Neuron (in vitro differentiated cells): ENCODE data around the gene RAPGEF4.

ENCODE experiments used
- H2AFZ ChIP-seq: one replicate; pipeline ENCODE4 v1.6.1; 2013; ENCODE audit warnings: low read depth, mild to moderate bottlenecking, inconsistent platforms, low read length, moderate library complexity
- H3K27me3 ChIP-seq: one replicate; pipeline ENCODE4 v1.6.1; 2013; ENCODE audit warnings: low read length; ENCODE audit not compliant: insufficient read depth
- H3K36me3 ChIP-seq: one replicate; pipeline ENCODE4 v1.6.1; 2013; ENCODE audit warnings: low read length; ENCODE audit not compliant: insufficient read depth
- H3K4me1 ChIP-seq: one replicate; pipeline ENCODE4 v1.6.1; 2013; ENCODE audit warnings: low read length; ENCODE audit not compliant: insufficient read depth
- H3K4me3 ChIP-seq: 2 replicates; pipeline ENCODE4 v1.5.1; 2013; ENCODE audit warnings: mild to moderate bottlenecking, low read length, moderate library complexity
- H3K9me3 ChIP-seq: one replicate; pipeline ENCODE4 v1.6.1; 2013; ENCODE audit warnings: low read length

Gene RAPGEF4

GRCh38 chr2:172826522-172826921, 90.9 kb downstream of the RAPGEF4 start:
- no peak overlapping the region for H2AFZ ChIP-seq
- no peaks in the 10 kb centered on the region for H3K4me1 ChIP-seq
- H3K36me3 ChIP-seq = no peaks in the 10 kb centered on the region
- peaks cover 4% of the 10 kb centered on the region for H3K27me3 ChIP-seq
- H3K4me3 ChIP-seq = no peak overlapping the region
- no peaks in the 10 kb centered on the region for H3K9me3 ChIP-seq

DNA sequence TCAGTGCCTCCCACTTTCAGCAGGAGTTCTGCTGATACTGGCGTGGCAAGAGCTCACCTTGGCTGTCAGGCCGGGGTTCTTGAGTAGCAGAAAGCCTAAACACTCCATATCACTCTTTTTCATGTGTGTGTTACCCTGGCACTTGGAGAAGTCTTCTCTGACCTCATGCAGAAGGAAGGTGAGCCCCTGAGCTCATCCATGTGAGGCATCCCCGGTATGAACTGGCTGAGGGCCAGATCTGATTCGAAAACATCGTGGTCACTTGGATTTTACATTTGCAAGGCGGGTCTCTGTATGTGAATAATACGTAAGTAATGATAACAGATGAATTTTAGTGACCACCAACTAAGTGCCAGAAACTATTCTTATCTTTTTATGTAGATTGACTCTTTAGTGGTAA, 93.6 kb downstream of the RAPGEF4 start:
- no peaks in the 10 kb centered on the region for H3K36me3 ChIP-seq
- H3K4me1 ChIP-seq = no peaks in the 10 kb centered on the region
- H3K27me3 ChIP-seq = peaks cover 4% of the 10 kb centered on the region
- no peak overlapping the region for H3K4me3 ChIP-seq
- no peaks in the 10 kb centered on the region for H3K9me3 ChIP-seq
- H2AFZ ChIP-seq = no peak overlapping the region

- peaks cover 4% of the 10 kb centered on the region for H3K27me3 ChIP-seq
- H3K4me3 ChIP-seq = no peak overlapping the region
- no peak overlapping the region for H2AFZ ChIP-seq
- no peaks in the 10 kb centered on the region for H3K4me1 ChIP-seq
- no peaks in the 10 kb centered on the region for H3K9me3 ChIP-seq
- no peaks in the 10 kb centered on the region for H3K36me3 ChIP-seq
Measured at GRCh38 chr2:172830482-172830881, 94.8 kb downstream of the RAPGEF4 start.

DNA sequence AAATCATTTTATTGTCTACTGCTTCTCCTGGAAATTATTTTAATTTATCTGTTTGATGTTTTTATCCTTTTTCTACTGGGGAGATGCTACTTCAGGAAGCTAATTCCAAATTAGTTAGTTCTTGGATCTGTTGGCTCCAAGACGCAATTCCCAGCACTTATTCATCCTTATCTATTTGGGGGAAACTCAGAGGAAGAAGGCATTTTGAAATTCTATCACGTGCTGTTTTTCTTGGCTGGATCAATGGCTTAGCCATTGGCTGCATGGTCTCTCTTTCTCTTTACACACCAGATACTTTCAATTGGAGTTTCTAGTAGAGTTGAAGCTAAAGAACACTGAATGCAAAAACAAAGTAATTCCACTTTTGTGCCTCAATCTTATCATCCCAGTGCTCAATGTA, 98.3 kb downstream of the RAPGEF4 start:
- no peaks in the 10 kb centered on the region for H3K9me3 ChIP-seq
- H3K4me1 ChIP-seq = no peaks in the 10 kb centered on the region
- H3K27me3 ChIP-seq = no peaks in the 10 kb centered on the region
- no peak overlapping the region for H2AFZ ChIP-seq
- no peaks in the 10 kb centered on the region for H3K36me3 ChIP-seq
- H3K4me3 ChIP-seq = no peak overlapping the region

DNA sequence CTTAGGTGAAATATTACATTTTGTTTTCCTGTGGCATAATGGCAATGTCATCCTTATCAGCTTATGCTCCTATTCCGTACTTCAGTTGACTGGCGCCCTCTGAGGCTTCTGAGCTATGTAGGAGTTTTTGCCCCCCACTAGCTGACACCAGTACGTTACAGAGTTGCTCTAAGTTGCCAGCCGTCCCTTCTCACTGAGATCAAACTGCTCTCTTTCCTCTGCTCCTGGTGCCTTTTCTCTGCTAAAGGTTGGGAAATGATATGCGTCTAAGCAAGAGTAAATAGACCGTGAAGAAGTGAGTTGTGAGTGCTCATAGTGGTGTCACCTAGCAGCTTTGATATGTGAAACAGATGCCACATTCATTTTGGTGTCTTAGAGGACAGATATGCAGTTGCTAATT, 99.2 kb downstream of the RAPGEF4 start:
- Histone ChIP-seq H3K27me3 (no peaks in the 10 kb centered on the region), H3K9me3 (no peaks in the 10 kb centered on the region), H2AFZ (no peak overlapping the region), H3K4me3 (no peak overlapping the region), H3K4me1 (no peaks in the 10 kb centered on the region), H3K36me3 (no peaks in the 10 kb centered on the region)

- no peaks in the 10 kb centered on the region for H3K9me3 ChIP-seq
- no peaks in the 10 kb centered on the region for H3K4me1 ChIP-seq
- H3K36me3 ChIP-seq = no peaks in the 10 kb centered on the region
- H2AFZ ChIP-seq = no peak overlapping the region
- H3K4me3 ChIP-seq = no peak overlapping the region
- no peaks in the 10 kb centered on the region for H3K27me3 ChIP-seq
Measured at GRCh38 chr2:172836347-172836821, 100.7 kb downstream of the RAPGEF4 start.

- Histone ChIP-seq H2AFZ (no peak overlapping the region), H3K9me3 (no peaks in the 10 kb centered on the region), H3K36me3 (no peaks in the 10 kb centered on the region), H3K4me1 (no peaks in the 10 kb centered on the region), H3K4me3 (no peak overlapping the region), H3K27me3 (no peaks in the 10 kb centered on the region)
Measured at GRCh38 chr2:172836827-172837226, 101.2 kb downstream of the RAPGEF4 start.

DNA sequence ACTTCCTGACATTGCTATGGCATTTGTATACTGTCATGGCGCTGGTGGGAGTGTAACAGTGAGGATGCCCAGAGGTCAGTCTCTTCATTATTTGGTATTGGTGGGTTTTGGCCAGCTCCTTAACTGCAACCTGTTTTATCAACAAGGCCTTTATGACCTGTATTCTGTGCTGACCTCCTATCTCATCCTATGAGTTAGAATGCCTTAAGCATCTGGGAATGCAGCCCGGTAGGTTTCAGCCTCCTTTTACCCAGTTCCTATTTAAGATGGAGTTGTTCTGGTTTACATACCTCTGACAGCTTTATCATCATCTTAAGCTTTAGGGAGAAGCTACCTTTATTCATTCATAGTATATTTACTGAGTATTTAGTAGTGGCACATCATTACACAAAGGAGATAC, 103.8 kb downstream of the RAPGEF4 start:
- Histone ChIP-seq H2AFZ (no peak overlapping the region), H3K4me1 (no peaks in the 10 kb centered on the region), H3K27me3 (no peaks in the 10 kb centered on the region), H3K9me3 (no peaks in the 10 kb centered on the region), H3K4me3 (no peak overlapping the region), H3K36me3 (no peaks in the 10 kb centered on the region)

DNA sequence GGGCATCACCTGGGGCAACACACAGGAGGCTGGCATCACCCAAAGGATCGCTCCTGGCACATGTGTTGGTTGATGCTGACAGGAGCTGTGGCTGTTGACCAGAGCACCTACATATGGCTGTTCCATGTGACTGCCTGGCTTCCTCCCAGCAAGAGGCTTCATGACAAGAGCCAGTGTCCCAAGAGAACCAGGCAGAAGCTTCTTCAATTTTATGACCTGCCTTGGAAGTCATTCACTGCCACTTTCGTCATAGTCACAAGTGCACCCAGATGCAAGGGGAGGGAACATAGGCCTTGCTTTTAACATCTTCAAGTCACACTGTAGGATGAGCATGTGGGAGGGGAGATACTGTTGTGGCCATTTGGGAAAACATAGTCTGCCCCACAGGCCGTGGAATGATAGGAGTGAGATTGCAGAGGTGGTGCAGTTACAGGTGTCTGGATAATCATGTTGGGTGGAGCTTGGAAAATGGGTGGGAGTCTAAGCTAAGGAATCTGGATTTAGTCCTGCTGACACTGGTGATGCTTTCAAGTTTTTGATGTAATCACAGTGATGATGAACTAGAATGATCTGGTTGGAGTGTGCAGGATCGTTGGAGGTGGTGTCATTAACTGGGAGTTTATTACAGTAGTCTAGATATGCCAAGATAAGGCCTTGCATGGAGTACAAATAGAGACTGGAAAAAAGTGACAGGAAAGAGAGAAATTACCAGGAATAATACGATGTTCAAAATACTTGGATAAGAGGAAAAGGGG, 107.0 kb downstream of the RAPGEF4 start:
- Histone ChIP-seq H3K4me1 (no peaks in the 10 kb centered on the region), H2AFZ (no peak overlapping the region), H3K36me3 (no peaks in the 10 kb centered on the region), H3K4me3 (no peak overlapping the region), H3K9me3 (no peaks in the 10 kb centered on the region), H3K27me3 (no peaks in the 10 kb centered on the region)

DNA sequence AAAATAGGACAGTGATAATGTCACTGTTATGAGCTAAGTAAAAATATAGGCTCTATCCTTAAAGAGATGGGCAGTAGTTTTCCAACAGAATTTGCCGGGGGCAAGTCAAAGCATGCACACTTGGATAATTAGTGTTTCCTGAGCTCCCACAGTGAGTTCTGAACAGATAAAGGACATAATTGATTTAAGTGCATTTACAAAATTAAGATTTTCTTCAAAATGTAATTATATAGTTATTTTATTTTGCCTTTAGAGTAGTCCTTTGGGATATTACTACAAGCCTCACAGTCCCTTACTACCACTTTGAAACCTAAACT, 107.6 kb downstream of the RAPGEF4 start:
- no peaks in the 10 kb centered on the region for H3K27me3 ChIP-seq
- no peaks in the 10 kb centered on the region for H3K9me3 ChIP-seq
- H3K36me3 ChIP-seq = no peaks in the 10 kb centered on the region
- H3K4me3 ChIP-seq = no peak overlapping the region
- H3K4me1 ChIP-seq = no peaks in the 10 kb centered on the region
- no peak overlapping the region for H2AFZ ChIP-seq

DNA sequence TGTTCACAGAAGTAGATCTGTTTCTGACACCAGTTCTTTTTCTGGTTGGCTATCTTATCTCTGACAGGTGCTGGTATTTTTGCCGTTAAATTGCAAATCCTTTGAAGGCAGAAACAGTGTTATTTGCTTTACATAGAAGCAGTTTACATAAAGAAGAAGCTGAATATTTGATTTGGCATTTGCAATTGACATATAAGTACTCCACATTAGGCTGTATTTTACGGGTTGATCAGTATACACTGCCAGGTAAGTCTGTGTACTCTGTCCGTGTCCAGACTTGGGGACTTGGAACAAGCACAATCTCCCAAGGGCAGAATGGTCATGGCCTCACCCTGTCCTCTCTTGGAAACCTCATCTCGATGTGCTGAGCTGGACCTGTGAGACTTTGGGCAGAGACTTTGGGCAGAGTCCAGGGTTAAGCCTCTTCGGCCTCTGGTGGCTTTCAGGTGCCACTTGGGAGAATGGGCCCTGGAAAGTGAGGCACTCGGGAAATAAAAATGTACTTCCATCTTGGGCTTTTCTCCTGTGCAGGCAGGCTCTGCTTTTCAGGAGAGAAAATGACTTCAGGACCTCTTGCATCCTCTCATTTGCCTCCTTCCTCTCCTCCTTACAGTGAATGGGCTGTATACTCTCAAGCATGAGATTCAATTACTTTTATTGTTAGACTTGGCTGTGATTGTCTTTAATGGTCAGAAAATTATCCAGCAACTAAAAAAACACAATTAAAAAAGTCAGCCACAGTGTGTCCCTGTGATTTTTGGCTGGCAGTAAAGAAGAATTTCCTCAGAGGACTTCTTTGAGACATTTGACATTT, 108.5 kb downstream of the RAPGEF4 start:
- Histone ChIP-seq H2AFZ (no peak overlapping the region), H3K27me3 (no peaks in the 10 kb centered on the region), H3K4me3 (no peak overlapping the region), H3K36me3 (no peaks in the 10 kb centered on the region), H3K9me3 (no peaks in the 10 kb centered on the region), H3K4me1 (no peaks in the 10 kb centered on the region)

DNA sequence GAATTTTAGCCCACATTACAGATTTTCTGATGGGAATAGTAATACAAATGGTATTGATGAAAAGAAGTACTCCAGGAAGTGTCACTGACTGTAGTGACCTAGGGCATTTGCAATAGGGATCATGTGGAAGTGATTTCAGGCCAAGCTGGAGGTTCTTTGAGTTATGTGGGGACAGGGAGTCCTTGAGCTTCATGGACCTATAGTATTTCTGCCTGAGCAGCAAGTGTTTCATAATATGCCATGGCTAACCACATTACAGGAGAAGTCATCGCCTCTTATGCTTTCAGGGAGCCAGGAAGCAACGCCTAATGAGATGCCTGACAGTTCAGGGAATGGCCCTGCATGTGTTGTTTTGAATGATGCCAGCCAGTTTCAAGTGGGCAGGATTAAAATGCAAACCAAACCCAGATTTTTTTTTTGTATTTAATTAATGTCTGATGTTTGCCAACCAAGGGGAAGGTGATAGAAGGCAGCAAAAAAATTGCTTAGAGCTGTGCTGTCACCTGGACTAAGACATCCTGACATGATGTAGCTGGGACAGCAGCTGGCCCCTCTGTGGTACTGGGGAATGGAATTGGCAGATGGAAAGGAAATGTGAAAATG, 109.5 kb downstream of the RAPGEF4 start:
- H3K9me3 ChIP-seq = no peaks in the 10 kb centered on the region
- H2AFZ ChIP-seq = no peak overlapping the region
- H3K27me3 ChIP-seq = no peaks in the 10 kb centered on the region
- no peaks in the 10 kb centered on the region for H3K4me1 ChIP-seq
- no peak overlapping the region for H3K4me3 ChIP-seq
- H3K36me3 ChIP-seq = no peaks in the 10 kb centered on the region

DNA sequence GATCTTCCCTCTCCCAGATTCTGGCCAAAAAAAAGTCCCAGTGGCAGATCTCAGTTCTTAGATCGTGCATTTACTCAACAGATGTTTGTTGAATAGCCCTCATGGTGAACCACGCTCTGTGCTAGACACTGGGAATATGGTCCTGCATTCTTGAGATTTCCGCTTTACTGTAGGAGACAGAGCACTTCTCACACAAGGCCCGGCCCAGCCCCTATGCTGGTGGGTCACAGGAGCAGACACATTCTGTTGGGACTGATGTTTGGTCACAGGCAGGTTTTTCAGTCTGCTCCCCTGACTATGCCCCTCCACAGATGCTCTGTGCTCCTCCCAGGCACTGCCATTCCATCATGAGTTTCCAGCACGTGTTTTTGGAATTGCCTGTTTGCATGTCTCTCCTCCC, 110.9 kb downstream of the RAPGEF4 start:
- Histone ChIP-seq H3K27me3 (no peaks in the 10 kb centered on the region), H3K36me3 (no peaks in the 10 kb centered on the region), H3K9me3 (peaks cover 2% of the 10 kb centered on the region), H3K4me3 (no peak overlapping the region), H3K4me1 (no peaks in the 10 kb centered on the region), H2AFZ (no peak overlapping the region)
